Natural killer cell treated with Interleukin-12 subunit alpha and Interleukin-12 subunit beta and Interleukin-15 and Interleukin-18, amount 100 ng/mL, for 72 hours (primary cell): ENCODE measurements around the gene RDH8. TPM values are rescaled to one million over a fixed set of nuclear protein-coding genes. Genes with fewer than 3 reads are reported as not detected.
A peak's percentile ranks its signal among the peaks of the same experiment; 100 is the strongest.

ENCODE experiments used
- ATAC-seq, 2 donors: fragments of 150-1000 bp; cut with Tn5 transposase in 1 of 2; sonication (Bioruptor Pico), chemical (Tn5 transposase) in 1 of 2; 2 replicates each; pipeline ENCODE4 v1.10.0; 2021
- DNase-seq: peaks from one replicate; pipeline ENCODE4 v3.0.0; 2022; ENCODE audit warnings: low spot score
- H3K27ac Mint-ChIP-seq, 2 donors: 1 replicate in 1 of 2; 2 replicates in 1 of 2; pipeline ENCODE4 v1.8.0; 2022; ENCODE audit warnings: mixed read lengths in 2 of 2, mild to moderate bottlenecking in 1 of 2, moderate library complexity in 1 of 2
- H3K27me3 Mint-ChIP-seq, 2 donors: 1 replicate in 1 of 2; 2 replicates in 1 of 2; pipeline ENCODE4 v1.8.0; 2022; ENCODE audit warnings: mixed read lengths in 2 of 2
- H3K36me3 Mint-ChIP-seq: one replicate; pipeline ENCODE4 v1.8.0; 2022; ENCODE audit warnings: mixed read lengths
- H3K4me1 Mint-ChIP-seq, 2 donors: 1 replicate in 1 of 2; 2 replicates in 1 of 2; pipeline ENCODE4 v1.8.0; 2022; ENCODE audit warnings: low read depth in 2 of 2, mixed read lengths in 2 of 2, mild to moderate bottlenecking in 1 of 2
- H3K4me3 Mint-ChIP-seq: one replicate; pipeline ENCODE4 v1.8.0; 2022; ENCODE audit warnings: mixed read lengths
- H3K9me3 Mint-ChIP-seq: 2 replicates; pipeline ENCODE4 v1.8.0; 2022; ENCODE audit warnings: mixed read lengths
- total RNA-seq, 2 donors: library from RNA; stranded (reverse); gene quantifications; one replicate each; pipeline ENCODE4 v1.2.3, GENCODE V29; 2022

The RDH8 gene
- total RNA-seq = not detected

GRCh38 chr19:10013316-10013715 lies at the start of gene RDH8:
Gene RDH8 (plus strand): TSS chr19:10013483. CDS start chr19:10013498, 15 bp downstream.
- no peak within 1 kb of the TSS for H3K27ac Mint-ChIP-seq

GRCh38 chr19:9966024-9966423 lies 47.3 kb upstream of the RDH8 start:
- Mint-ChIP-seq H3K27me3 (peaks cover 33 to 40% of the 10 kb centered on the region in 2 donors), H3K4me3 (no peak overlapping the region), H3K27ac (no peak overlapping the region), H3K9me3 (no peaks in the 10 kb centered on the region), H3K36me3 (no peaks in the 10 kb centered on the region), H3K4me1 (peaks cover 0 to 3% of the 10 kb centered on the region in 2 donors)
- DNase-seq (no peak), ATAC-seq (no peak)

More at GRCh38 chr19:10013316-10013715, at the start of gene RDH8:
- Mint-ChIP-seq H3K4me3 (no peak within 1 kb of the TSS), H3K9me3 (no peaks in the 10 kb centered on the region), H3K27me3 (peaks cover 29 to 36% of the 10 kb centered on the region in 2 donors), H3K36me3 (no peaks in the 10 kb centered on the region), H3K4me1 (peaks cover 14% of the 10 kb centered on the region in 2 donors)
- DNase-seq (no peak), ATAC-seq (no peak)

- H3K4me3 Mint-ChIP-seq = no peak overlapping the region
- H3K27me3 Mint-ChIP-seq = peaks cover 32 to 40% of the 10 kb centered on the region in 2 donors
- no peak for ATAC-seq
- peaks cover 2 to 6% of the 10 kb centered on the region in 2 donors for H3K4me1 Mint-ChIP-seq
- peak; percentile 54 for DNase-seq
- H3K36me3 Mint-ChIP-seq = no peaks in the 10 kb centered on the region
- no peaks in the 10 kb centered on the region for H3K9me3 Mint-ChIP-seq
- no peak overlapping the region for H3K27ac Mint-ChIP-seq
Measured at GRCh38 chr19:9966448-9966847, 46.8 kb upstream of the RDH8 start.

- ATAC-seq (no peak), DNase-seq (no peak)
- no peaks in the 10 kb centered on the region for H3K36me3 Mint-ChIP-seq
- peaks cover 36 to 39% of the 10 kb centered on the region in 2 donors for H3K27me3 Mint-ChIP-seq
- H3K4me3 Mint-ChIP-seq = no peak overlapping the region
- H3K4me1 Mint-ChIP-seq = peaks cover 11 to 15% of the 10 kb centered on the region in 2 donors
- peaks cover 6% of the 10 kb centered on the region for H3K9me3 Mint-ChIP-seq
- H3K27ac Mint-ChIP-seq = no peak overlapping the region
Measured at GRCh38 chr19:9967326-9967725, 46.0 kb upstream of the RDH8 start.

- DNase-seq = peak; percentile 56
- Mint-ChIP-seq H3K36me3 (no peaks in the 10 kb centered on the region), H3K27ac (no peak overlapping the region), H3K27me3 (peaks cover 34% of the 10 kb centered on the region in 2 donors), H3K4me3 (no peak overlapping the region), H3K4me1 (peaks cover 12 to 15% of the 10 kb centered on the region in 2 donors), H3K9me3 (peaks cover 6% of the 10 kb centered on the region)
- peak; percentile 14 to 51 for ATAC-seq
Measured at GRCh38 chr19:9968820-9969687, 44.2 kb upstream of the RDH8 start.

- H3K9me3 Mint-ChIP-seq = peaks cover 6% of the 10 kb centered on the region
- ATAC-seq (no peak), DNase-seq (no peak)
- peaks cover 12 to 15% of the 10 kb centered on the region in 2 donors for H3K4me1 Mint-ChIP-seq
- H3K27me3 Mint-ChIP-seq = peaks cover 34% of the 10 kb centered on the region in 2 donors
- no peak overlapping the region for H3K27ac Mint-ChIP-seq
- no peaks in the 10 kb centered on the region for H3K36me3 Mint-ChIP-seq
- no peak overlapping the region for H3K4me3 Mint-ChIP-seq
Measured at GRCh38 chr19:9969688-9969975, 43.7 kb upstream of the RDH8 start.

GRCh38 chr19:9970481-9970880 lies 42.8 kb upstream of the RDH8 start:
- Mint-ChIP-seq H3K4me3 (no peak overlapping the region), H3K9me3 (peaks cover 6% of the 10 kb centered on the region), H3K27me3 (peaks cover 34% of the 10 kb centered on the region in 2 donors), H3K27ac (no peak overlapping the region), H3K36me3 (no peaks in the 10 kb centered on the region), H3K4me1 (peaks cover 12 to 15% of the 10 kb centered on the region in 2 donors)
- ATAC-seq (no peak), DNase-seq (peak; percentile 0)

- no peaks in the 10 kb centered on the region for H3K36me3 Mint-ChIP-seq
- H3K4me1 Mint-ChIP-seq = peaks cover 12 to 15% of the 10 kb centered on the region in 2 donors
- peaks cover 6% of the 10 kb centered on the region for H3K9me3 Mint-ChIP-seq
- H3K27me3 Mint-ChIP-seq = peaks cover 27 to 29% of the 10 kb centered on the region in 2 donors
- ATAC-seq (no peak), DNase-seq (peak; percentile 54)
- no peak overlapping the region for H3K4me3 Mint-ChIP-seq
- no peak overlapping the region for H3K27ac Mint-ChIP-seq
Measured at GRCh38 chr19:9971166-9971897, 42.0 kb upstream of the RDH8 start.

GRCh38 chr19:9972103-9972502 lies 41.2 kb upstream of the RDH8 start:
- Mint-ChIP-seq H3K4me1 (peaks cover 11 to 12% of the 10 kb centered on the region in 2 donors), H3K27ac (no peak overlapping the region), H3K36me3 (no peaks in the 10 kb centered on the region), H3K27me3 (peaks cover 21 to 23% of the 10 kb centered on the region in 2 donors), H3K4me3 (no peak overlapping the region), H3K9me3 (peaks cover 6% of the 10 kb centered on the region)
- DNase-seq (no peak), ATAC-seq (no peak)

- no peaks in the 10 kb centered on the region for H3K36me3 Mint-ChIP-seq
- H3K4me1 Mint-ChIP-seq = no peaks in the 10 kb centered on the region
- no peaks in the 10 kb centered on the region for H3K9me3 Mint-ChIP-seq
- H3K27me3 Mint-ChIP-seq = peaks cover 0 to 5% of the 10 kb centered on the region in 2 donors
- no peak overlapping the region for H3K27ac Mint-ChIP-seq
- peak; percentile 23 for DNase-seq
- ATAC-seq = no peak
- no peak overlapping the region for H3K4me3 Mint-ChIP-seq
Measured at GRCh38 chr19:9981406-9982260, 31.6 kb upstream of the RDH8 start.

GRCh38 chr19:9986787-9987281 lies 26.4 kb upstream of the RDH8 start:
- no peak for DNase-seq
- no peak for ATAC-seq
- Mint-ChIP-seq H3K4me1 (no peaks in the 10 kb centered on the region), H3K27me3 (peaks cover 0 to 12% of the 10 kb centered on the region in 2 donors), H3K36me3 (no peaks in the 10 kb centered on the region), H3K4me3 (no peak overlapping the region), H3K9me3 (no peaks in the 10 kb centered on the region), H3K27ac (no peak overlapping the region)

- Mint-ChIP-seq H3K36me3 (no peaks in the 10 kb centered on the region), H3K9me3 (no peaks in the 10 kb centered on the region), H3K27me3 (peaks cover 0 to 7% of the 10 kb centered on the region in 2 donors), H3K4me1 (no peaks in the 10 kb centered on the region), H3K27ac (no peak overlapping the region), H3K4me3 (no peak overlapping the region)
- ATAC-seq = no peak
- no peak for DNase-seq
Measured at GRCh38 chr19:9989504-9989903, 23.8 kb upstream of the RDH8 start.

- Mint-ChIP-seq H3K27ac (no peak overlapping the region), H3K9me3 (no peaks in the 10 kb centered on the region), H3K4me3 (no peak overlapping the region), H3K4me1 (no peaks in the 10 kb centered on the region), H3K27me3 (peaks cover 0 to 7% of the 10 kb centered on the region in 2 donors), H3K36me3 (no peaks in the 10 kb centered on the region)
- DNase-seq (peak; percentile 51), ATAC-seq (no peak)
Measured at GRCh38 chr19:9991425-9992191, 21.7 kb upstream of the RDH8 start.
